Tibial nerve (tissue), 4 donors: Measurements from ENCODE around the gene ENOSF1. TPM values are rescaled to one million over a fixed set of nuclear protein-coding genes. Genes with fewer than 3 reads are reported as not detected.
"Not testable (repeated sequence)": the region's sequence is repeated elsewhere in the genome, so short reads cannot be mapped to it uniquely, and the experiment has no call there.

ENCODE experiments used
- DNase-seq, 2 donors: peaks; one replicate each; pipeline ENCODE4 v3.0.0-alpha.2; 2019; ENCODE audit warnings: low spot score in 2 of 2
- H3K27ac ChIP-seq, 4 donors: fragments of 200-600 bp; sonication (generic) in 3 of 4; one replicate each; pipeline ENCODE4 v1.5.1; 2017 to 2019; ENCODE audit warnings: mild to moderate bottlenecking in 1 of 4
- H3K27me3 ChIP-seq, 2 donors: fragments of 200-600 bp; sonication (generic) in 1 of 2; one replicate each; pipeline versions ENCODE4 v1.5.1 to v1.6.0; 2017 to 2019
- H3K36me3 ChIP-seq, 3 donors: fragments of 200-600 bp; sonication (generic); one replicate each; pipeline ENCODE4 v1.5.1; 2018 to 2019
- H3K4me1 ChIP-seq, 4 donors: fragments of 200-600 bp; sonication (generic) in 3 of 4; one replicate each; pipeline ENCODE4 v1.5.1; 2017 to 2019
- H3K4me3 ChIP-seq, 4 donors: fragments of 200-600 bp; sonication (generic) in 3 of 4; one replicate each; pipeline ENCODE4 v1.5.1; 2017 to 2019; ENCODE audit warnings: mild to moderate bottlenecking in 1 of 4, moderate library complexity in 1 of 4
- H3K9me3 ChIP-seq, 4 donors: fragments of 200-600 bp; sonication (generic) in 3 of 4; one replicate each; pipeline ENCODE4 v1.5.1; 2017 to 2019
- CTCF ChIP-seq, 5 experiments: fragments of 200-600 bp in 3 of 5; fragments of 450-650 bp in 2 of 5; sonication (generic) in 3 of 5; IDR thresholded peaks; one replicate each; pipeline ENCODE4 v1.5.1; 2016 to 2019; ENCODE audit warnings: antibody characterized with exemption in 5 of 5, mild to moderate bottlenecking in 3 of 5, moderate library complexity in 2 of 5
- EP300 ChIP-seq, 2 donors: sonication (generic); formaldehyde crosslinking; IDR thresholded peaks; one replicate each; pipeline ENCODE4 v1.6.1; 2017; ENCODE audit warnings: antibody characterized with exemption in 2 of 2, mild to moderate bottlenecking in 1 of 2
- POLR2A ChIP-seq, 2 donors: fragments of 450-650 bp; IDR thresholded peaks; one replicate each; pipeline ENCODE4 v1.6.1; 2017; ENCODE audit warnings: antibody characterized with exemption in 2 of 2, mild to moderate bottlenecking in 2 of 2, moderate library complexity in 2 of 2
- WGBS, 2 donors: methylation state at CpG; one replicate each; pipeline ENCODE4 v1.1.5; 2018; 5-methylcytosine and 5-hydroxymethylcytosine counted together
- total RNA-seq, 4 donors: library from RNA; depleted of rRNA; stranded (reverse); fragments of >200 nt; gene quantifications; one replicate each; pipeline ENCODE4 v1.1.0, GENCODE V29; 2016

ENOSF1 gene
- total RNA-seq, 4 donors from 2014 or later, result 37.0 to 86.9 (median 47.3) TPM

DNA sequence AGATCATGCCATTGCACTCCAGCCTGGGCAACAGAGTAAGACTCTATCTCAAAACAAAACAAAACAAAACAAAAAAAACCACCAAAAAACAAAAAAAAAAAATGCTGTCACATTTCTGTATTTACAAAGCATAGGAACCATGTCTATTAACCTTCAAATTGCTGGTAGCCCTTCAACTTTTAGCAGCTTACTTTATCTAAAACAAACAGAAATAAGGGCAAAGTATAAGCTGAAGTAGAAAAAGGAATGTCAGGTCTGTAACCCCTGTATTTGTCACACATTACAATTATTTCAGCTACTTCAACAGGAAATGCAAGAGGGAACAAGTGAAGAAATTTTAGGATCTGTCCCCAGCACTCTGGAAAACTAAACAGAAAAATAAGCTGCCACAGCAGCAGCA, 29.6 kb downstream of the ENOSF1 start:
- Histone ChIP-seq H3K4me3 (no peak overlapping the region), H3K9me3 (no peaks in the 10 kb centered on the region), H3K27ac (no peak overlapping the region), H3K36me3 (peaks cover 0 to 80% (median 2%) of the 10 kb centered on the region in 3 donors), H3K4me1 (no peaks in the 10 kb centered on the region), H3K27me3 (no peaks in the 10 kb centered on the region)
- DNase-seq, result no peak
- TF ChIP-seq CTCF (IDR thresholded peaks at IDR 0.05) (no peak), POLR2A (IDR thresholded peaks at IDR 0.05) (no peak)

- H3K36me3 ChIP-seq, result peaks cover 0 to 80% (median 2%) of the 10 kb centered on the region in 3 donors
- H3K9me3 ChIP-seq, H3K4me1 ChIP-seq, H3K27ac ChIP-seq, H3K4me3 ChIP-seq, DNase-seq, H3K27me3 ChIP-seq: not testable (repeated sequence)
- WGBS, 2 donors, result 92 to 96% methylated on average over 9 of the region's 9 CpGs
Observed at GRCh38 chr18:682416-682815, 30.0 kb downstream of the ENOSF1 start.

- no peaks in the 10 kb centered on the region for H3K4me1 ChIP-seq
- TF ChIP-seq EP300 (IDR thresholded peaks at IDR 0.05) (no peak), CTCF (IDR thresholded peaks at IDR 0.05) (no peak), POLR2A (IDR thresholded peaks at IDR 0.05) (no peak)
- H3K27ac ChIP-seq, result no peak overlapping the region
- no peaks in the 10 kb centered on the region for H3K27me3 ChIP-seq
- WGBS, 2 donors, result 88 to 95% methylated on average over 5 of the region's 5 CpGs
- H3K36me3 ChIP-seq, result peaks cover 0 to 76% (median 2%) of the 10 kb centered on the region in 3 donors
- no peaks in the 10 kb centered on the region for H3K9me3 ChIP-seq
- H3K4me3 ChIP-seq, result no peak overlapping the region
- no peak for DNase-seq
Observed at GRCh38 chr18:681985-682384, 30.4 kb downstream of the ENOSF1 start.

GRCh38 chr18:680392-680791, 32.0 kb downstream of the ENOSF1 start:
- Histone ChIP-seq H3K4me3 (no peak overlapping the region), H3K9me3 (no peaks in the 10 kb centered on the region), H3K36me3 (peaks cover 0 to 78% (median 2%) of the 10 kb centered on the region in 3 donors), H3K27me3 (no peaks in the 10 kb centered on the region), H3K27ac (no peak overlapping the region), H3K4me1 (no peaks in the 10 kb centered on the region)
- DNase-seq, result no peak
- TF ChIP-seq EP300 (IDR thresholded peaks at IDR 0.05) (no peak), POLR2A (IDR thresholded peaks at IDR 0.05) (no peak), CTCF (IDR thresholded peaks at IDR 0.05) (no peak)
- 97 to 99% methylated on average over 4 of the region's 4 CpGs for WGBS, 2 donors

DNA sequence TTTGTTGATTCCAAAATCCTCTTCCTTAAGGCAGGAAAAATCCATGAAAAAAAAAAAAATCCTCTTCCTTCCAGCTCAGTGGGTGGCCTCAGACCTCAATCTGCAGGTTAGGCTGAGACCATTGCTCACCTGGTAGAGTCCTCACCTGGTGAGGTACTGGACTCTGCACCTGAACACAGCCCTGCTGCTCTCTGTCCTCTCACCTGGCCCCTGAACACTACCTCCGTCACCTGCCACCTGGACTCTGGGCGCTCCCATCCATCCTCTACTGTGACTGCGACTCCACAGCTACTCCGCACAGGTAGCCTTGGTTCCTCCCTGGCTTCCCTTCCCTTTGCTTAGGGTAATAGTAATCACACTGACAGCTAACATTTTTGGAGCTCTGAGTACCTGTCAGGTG, 32.9 kb downstream of the ENOSF1 start:
- peaks cover 0 to 80% (median 2%) of the 10 kb centered on the region in 3 donors for H3K36me3 ChIP-seq
- TF ChIP-seq EP300 (IDR thresholded peaks at IDR 0.05), result no peak
- TF ChIP-seq CTCF (IDR thresholded peaks at IDR 0.05), result no peak
- TF ChIP-seq POLR2A (IDR thresholded peaks at IDR 0.05), result no peak
- H3K9me3 ChIP-seq, result no peaks in the 10 kb centered on the region
- 99 to 100% methylated on average over 4 of the region's 4 CpGs for WGBS, 2 donors
- no peaks in the 10 kb centered on the region for H3K4me1 ChIP-seq
- H3K4me3 ChIP-seq, result no peak overlapping the region
- DNase-seq, result no peak
- H3K27me3 ChIP-seq, result no peaks in the 10 kb centered on the region
- no peak overlapping the region for H3K27ac ChIP-seq
